ENCODE measurements around the gene SYNRG.

DNA sequence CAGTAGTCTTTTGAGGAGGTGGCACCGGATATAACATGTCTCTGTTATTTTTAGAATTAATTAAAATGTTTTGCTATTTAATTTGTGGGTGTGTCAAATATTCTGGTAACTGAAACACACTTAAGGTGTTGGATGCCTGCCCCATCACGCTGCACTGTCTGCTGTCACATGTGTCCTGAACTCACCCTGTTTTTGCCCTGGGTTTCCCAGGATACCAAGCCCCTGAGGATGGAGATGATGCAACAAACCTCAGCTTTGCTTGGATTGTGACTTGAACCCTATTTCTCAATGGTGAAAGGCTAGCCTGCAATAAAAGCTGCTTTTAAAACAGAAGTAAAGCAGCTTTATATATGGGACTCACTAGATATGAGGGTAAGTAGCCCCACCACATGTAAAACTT, 131.0 kb downstream of the SYNRG start:
- TF ChIP-seq HOXB5 (CRISPR knock-in tag; IDR thresholded peaks at IDR 0.05) (no peak), POLR2A (IDR thresholded peaks at IDR 0.05; ENCODE audit: low read length) (no peak), CEBPB (IDR thresholded peaks at IDR 0.05) (no peak), TP53 (CRISPR knock-in tag; IDR thresholded peaks at IDR 0.05) (no peak), CHD2 (IDR thresholded peaks at IDR 0.05; ENCODE audit: low read length, partially characterized antibody) (no peak), KDM1A (IDR thresholded peaks at IDR 0.05; ENCODE audit: low read depth) (no peak), RAD21 (conservative IDR thresholded peaks at IDR 0.05 in 1 of 2, IDR thresholded peaks at IDR 0.05 in 1 of 2) (no peak), JUNB (IDR thresholded peaks at IDR 0.05) (no peak), CBX2 (IDR thresholded peaks at IDR 0.05; ENCODE audit: borderline replicate concordance, low read depth) (no peak)
- TF ChIP-seq, protein P1, sequence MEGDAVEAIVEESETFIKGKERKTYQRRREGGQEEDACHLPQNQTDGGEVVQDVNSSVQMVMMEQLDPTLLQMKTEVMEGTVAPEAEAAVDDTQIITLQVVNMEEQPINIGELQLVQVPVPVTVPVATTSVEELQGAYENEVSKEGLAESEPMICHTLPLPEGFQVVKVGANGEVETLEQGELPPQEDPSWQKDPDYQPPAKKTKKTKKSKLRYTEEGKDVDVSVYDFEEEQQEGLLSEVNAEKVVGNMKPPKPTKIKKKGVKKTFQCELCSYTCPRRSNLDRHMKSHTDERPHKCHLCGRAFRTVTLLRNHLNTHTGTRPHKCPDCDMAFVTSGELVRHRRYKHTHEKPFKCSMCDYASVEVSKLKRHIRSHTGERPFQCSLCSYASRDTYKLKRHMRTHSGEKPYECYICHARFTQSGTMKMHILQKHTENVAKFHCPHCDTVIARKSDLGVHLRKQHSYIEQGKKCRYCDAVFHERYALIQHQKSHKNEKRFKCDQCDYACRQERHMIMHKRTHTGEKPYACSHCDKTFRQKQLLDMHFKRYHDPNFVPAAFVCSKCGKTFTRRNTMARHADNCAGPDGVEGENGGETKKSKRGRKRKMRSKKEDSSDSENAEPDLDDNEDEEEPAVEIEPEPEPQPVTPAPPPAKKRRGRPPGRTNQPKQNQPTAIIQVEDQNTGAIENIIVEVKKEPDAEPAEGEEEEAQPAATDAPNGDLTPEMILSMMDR (IDR thresholded peaks at IDR 0.05) = no peak
- TF ChIP-seq, protein P2, sequence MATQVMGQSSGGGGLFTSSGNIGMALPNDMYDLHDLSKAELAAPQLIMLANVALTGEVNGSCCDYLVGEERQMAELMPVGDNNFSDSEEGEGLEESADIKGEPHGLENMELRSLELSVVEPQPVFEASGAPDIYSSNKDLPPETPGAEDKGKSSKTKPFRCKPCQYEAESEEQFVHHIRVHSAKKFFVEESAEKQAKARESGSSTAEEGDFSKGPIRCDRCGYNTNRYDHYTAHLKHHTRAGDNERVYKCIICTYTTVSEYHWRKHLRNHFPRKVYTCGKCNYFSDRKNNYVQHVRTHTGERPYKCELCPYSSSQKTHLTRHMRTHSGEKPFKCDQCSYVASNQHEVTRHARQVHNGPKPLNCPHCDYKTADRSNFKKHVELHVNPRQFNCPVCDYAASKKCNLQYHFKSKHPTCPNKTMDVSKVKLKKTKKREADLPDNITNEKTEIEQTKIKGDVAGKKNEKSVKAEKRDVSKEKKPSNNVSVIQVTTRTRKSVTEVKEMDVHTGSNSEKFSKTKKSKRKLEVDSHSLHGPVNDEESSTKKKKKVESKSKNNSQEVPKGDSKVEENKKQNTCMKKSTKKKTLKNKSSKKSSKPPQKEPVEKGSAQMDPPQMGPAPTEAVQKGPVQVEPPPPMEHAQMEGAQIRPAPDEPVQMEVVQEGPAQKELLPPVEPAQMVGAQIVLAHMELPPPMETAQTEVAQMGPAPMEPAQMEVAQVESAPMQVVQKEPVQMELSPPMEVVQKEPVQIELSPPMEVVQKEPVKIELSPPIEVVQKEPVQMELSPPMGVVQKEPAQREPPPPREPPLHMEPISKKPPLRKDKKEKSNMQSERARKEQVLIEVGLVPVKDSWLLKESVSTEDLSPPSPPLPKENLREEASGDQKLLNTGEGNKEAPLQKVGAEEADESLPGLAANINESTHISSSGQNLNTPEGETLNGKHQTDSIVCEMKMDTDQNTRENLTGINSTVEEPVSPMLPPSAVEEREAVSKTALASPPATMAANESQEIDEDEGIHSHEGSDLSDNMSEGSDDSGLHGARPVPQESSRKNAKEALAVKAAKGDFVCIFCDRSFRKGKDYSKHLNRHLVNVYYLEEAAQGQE (IDR thresholded peaks at IDR 0.05) = no peak
- TF ChIP-seq, protein P3, sequence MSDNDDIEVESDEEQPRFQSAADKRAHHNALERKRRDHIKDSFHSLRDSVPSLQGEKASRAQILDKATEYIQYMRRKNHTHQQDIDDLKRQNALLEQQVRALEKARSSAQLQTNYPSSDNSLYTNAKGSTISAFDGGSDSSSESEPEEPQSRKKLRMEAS (IDR thresholded peaks at IDR 0.05) = no peak
- TF ChIP-seq, protein P4, sequence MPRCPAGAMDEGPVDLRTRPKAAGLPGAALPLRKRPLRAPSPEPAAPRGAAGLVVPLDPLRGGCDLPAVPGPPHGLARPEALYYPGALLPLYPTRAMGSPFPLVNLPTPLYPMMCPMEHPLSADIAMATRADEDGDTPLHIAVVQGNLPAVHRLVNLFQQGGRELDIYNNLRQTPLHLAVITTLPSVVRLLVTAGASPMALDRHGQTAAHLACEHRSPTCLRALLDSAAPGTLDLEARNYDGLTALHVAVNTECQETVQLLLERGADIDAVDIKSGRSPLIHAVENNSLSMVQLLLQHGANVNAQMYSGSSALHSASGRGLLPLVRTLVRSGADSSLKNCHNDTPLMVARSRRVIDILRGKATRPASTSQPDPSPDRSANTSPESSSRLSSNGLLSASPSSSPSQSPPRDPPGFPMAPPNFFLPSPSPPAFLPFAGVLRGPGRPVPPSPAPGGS (IDR thresholded peaks at IDR 0.05) = no peak

Data from A549 (cell line).